ENCODE measurements around the gene MRTFA. TPM values are rescaled to one million over a fixed set of nuclear protein-coding genes. Genes with fewer than 3 reads are reported as not detected.

Gene MRTFA
- total RNA-seq, 2 experiments from 2014 or later: 55.3 to 58.9 TPM

GRCh38 chr22:40671369-40671768 lies 34.9 kb upstream of the MRTFA start:
- ATAC-seq (ENCODE audit: poor library complexity) (no peak), DNase-seq (no peak)
- no peaks in the 10 kb centered on the region for H3K27me3 ChIP-seq (ENCODE audit: control insufficient read depth in 1 of 2, insufficient read depth in 2 of 2, low read length in 2 of 2)
- peaks cover 12% of the 10 kb centered on the region for H3K4me1 Mint-ChIP-seq (ENCODE audit: low read depth)
- intact Hi-C loops (cut with DNase I, micrococcal nuclease): no loop called here
- TF ChIP-seq CTCF (IDR thresholded peaks at IDR 0.05): no peak
- no peaks in the 10 kb centered on the region for H3K36me3 Mint-ChIP-seq (ENCODE audit: low read depth)
- H3K27ac Mint-ChIP-seq: no peak overlapping the region
- no peak overlapping the region for H3K27ac ChIP-seq (ENCODE audit: low read depth in 1 of 2, low read length in 2 of 2)
- no peaks in the 10 kb centered on the region for H3K36me3 ChIP-seq (ENCODE audit: insufficient read depth, low read length)
- H3K4me3 Mint-ChIP-seq: no peak overlapping the region
- H3K27me3 Mint-ChIP-seq: no peaks in the 10 kb centered on the region
- H3K9me3 ChIP-seq (ENCODE audit: control insufficient read depth in 1 of 2, insufficient read depth in 1 of 2, low read length in 2 of 2): no peaks in the 10 kb centered on the region
- no peak overlapping the region for H3K4me3 ChIP-seq (ENCODE audit: low read length)
- no peaks in the 10 kb centered on the region for H3K9me3 Mint-ChIP-seq
- ChIA-PET CTCF (no interaction called here), POLR2A (no interaction called here)
- H3K4me1 ChIP-seq (ENCODE audit: insufficient read depth, low read length): peaks cover 4% of the 10 kb centered on the region

GRCh38 chr22:40670058-40670457 lies 33.5 kb upstream of the MRTFA start:
- H3K27ac ChIP-seq (ENCODE audit: low read depth in 1 of 2, low read length in 2 of 2): no peak overlapping the region
- DNase-seq: no peak
- ChIA-PET POLR2A (interaction anchor here (0.8 kb wide), 1 partner anchor 13 kb away, joined by 5 read pairs; no protein-coding TSS in a partner anchor), CTCF (no interaction called here)
- no peak overlapping the region for H3K4me3 Mint-ChIP-seq
- ATAC-seq (ENCODE audit: poor library complexity): no peak
- no peaks in the 10 kb centered on the region for H3K36me3 Mint-ChIP-seq (ENCODE audit: low read depth)
- H3K36me3 ChIP-seq (ENCODE audit: insufficient read depth, low read length): no peaks in the 10 kb centered on the region
- no peak overlapping the region for H3K27ac Mint-ChIP-seq
- H3K9me3 Mint-ChIP-seq: no peaks in the 10 kb centered on the region
- H3K4me3 ChIP-seq (ENCODE audit: low read length): no peak overlapping the region
- H3K4me1 ChIP-seq (ENCODE audit: insufficient read depth, low read length): peaks cover 4% of the 10 kb centered on the region
- H3K27me3 ChIP-seq (ENCODE audit: control insufficient read depth in 1 of 2, insufficient read depth in 2 of 2, low read length in 2 of 2): no peaks in the 10 kb centered on the region
- H3K27me3 Mint-ChIP-seq: no peaks in the 10 kb centered on the region
- intact Hi-C loops (cut with DNase I, micrococcal nuclease): no loop called here
- H3K4me1 Mint-ChIP-seq (ENCODE audit: low read depth): peaks cover 12% of the 10 kb centered on the region
- TF ChIP-seq CTCF (IDR thresholded peaks at IDR 0.05): no peak
- H3K9me3 ChIP-seq (ENCODE audit: control insufficient read depth in 1 of 2, insufficient read depth in 1 of 2, low read length in 2 of 2): no peaks in the 10 kb centered on the region

GRCh38 chr22:40668611-40669411 lies 32.3 kb upstream of the MRTFA start:
- H3K4me3 Mint-ChIP-seq: no peak overlapping the region
- no peak for ATAC-seq (ENCODE audit: poor library complexity)
- CTCF ChIA-PET: no interaction called here

More at GRCh38 chr22:40668611-40669411, 32.3 kb upstream of the MRTFA start:
- Histone ChIP-seq H3K27me3 (ENCODE audit: control insufficient read depth in 1 of 2, insufficient read depth in 2 of 2, low read length in 2 of 2) (no peaks in the 10 kb centered on the region), H3K4me1 (ENCODE audit: insufficient read depth, low read length) (peaks cover 4% of the 10 kb centered on the region), H3K27ac (ENCODE audit: low read depth in 1 of 2, low read length in 2 of 2) (no peak overlapping the region), H3K4me3 (ENCODE audit: low read length) (no peak overlapping the region), H3K36me3 (ENCODE audit: insufficient read depth, low read length) (no peaks in the 10 kb centered on the region), H3K9me3 (ENCODE audit: control insufficient read depth in 1 of 2, insufficient read depth in 1 of 2, low read length in 2 of 2) (no peaks in the 10 kb centered on the region)
- intact Hi-C loops (cut with DNase I, micrococcal nuclease): no loop called here
- TF ChIP-seq CTCF (IDR thresholded peaks at IDR 0.05): no peak
- Mint-ChIP-seq H3K4me1 (ENCODE audit: low read depth) (peaks cover 12% of the 10 kb centered on the region), H3K9me3 (no peaks in the 10 kb centered on the region), H3K27me3 (no peaks in the 10 kb centered on the region), H3K36me3 (ENCODE audit: low read depth) (no peaks in the 10 kb centered on the region), H3K27ac (no peak overlapping the region)
- no peak for DNase-seq
- POLR2A ChIA-PET: no interaction called here

All from CD4-positive, alpha-beta T cell (primary cell).